Cardiac fibroblast (primary cell): ENCODE measurements around the gene EIF6.

ENCODE experiments used
- DNase-seq, 2 donors: peaks; one replicate each; pipeline versions ENCODE4 v3.0.0 to v3.0.0-alpha.2; 2010; ENCODE audit warnings: low read depth in 2 of 2
- H3K4me3 ChIP-seq, 2 donors: replicated peaks in 1 of 2; 1 replicate in 1 of 2; 2 replicates in 1 of 2; pipeline ENCODE4 v1.5.1; 2011; ENCODE audit warnings: low read depth in 2 of 2, low read length in 2 of 2, mild to moderate bottlenecking in 2 of 2, moderate library complexity in 1 of 2
- TF ChIP-seq, protein P1 (sequence below): IDR thresholded peaks from one replicate; pipeline ENCODE4 v1.5.1; 2011; ENCODE audit warnings: low read depth, mild to moderate bottlenecking, low read length, inconsistent platforms

Gene EIF6

DNA sequence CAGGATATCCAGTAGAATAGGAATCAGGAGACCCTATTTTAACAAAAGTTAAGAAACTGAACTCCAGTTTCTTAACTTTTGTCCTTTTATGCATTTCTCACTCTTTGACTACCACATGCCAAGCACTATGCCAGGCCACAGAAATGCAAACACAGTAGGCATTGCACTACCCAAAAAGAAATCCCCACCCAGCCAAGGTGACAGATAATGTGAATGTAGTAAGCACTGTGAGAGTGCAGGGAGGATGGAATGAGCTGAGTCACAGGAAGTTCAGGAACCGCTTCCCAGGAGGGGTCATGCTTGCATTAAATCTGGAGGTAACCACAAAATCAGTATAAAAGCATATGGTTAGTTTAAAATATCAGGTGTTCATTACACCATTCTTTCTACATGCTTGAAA lies 27.7 kb upstream of the EIF6 start:
- TF ChIP-seq, protein P1, sequence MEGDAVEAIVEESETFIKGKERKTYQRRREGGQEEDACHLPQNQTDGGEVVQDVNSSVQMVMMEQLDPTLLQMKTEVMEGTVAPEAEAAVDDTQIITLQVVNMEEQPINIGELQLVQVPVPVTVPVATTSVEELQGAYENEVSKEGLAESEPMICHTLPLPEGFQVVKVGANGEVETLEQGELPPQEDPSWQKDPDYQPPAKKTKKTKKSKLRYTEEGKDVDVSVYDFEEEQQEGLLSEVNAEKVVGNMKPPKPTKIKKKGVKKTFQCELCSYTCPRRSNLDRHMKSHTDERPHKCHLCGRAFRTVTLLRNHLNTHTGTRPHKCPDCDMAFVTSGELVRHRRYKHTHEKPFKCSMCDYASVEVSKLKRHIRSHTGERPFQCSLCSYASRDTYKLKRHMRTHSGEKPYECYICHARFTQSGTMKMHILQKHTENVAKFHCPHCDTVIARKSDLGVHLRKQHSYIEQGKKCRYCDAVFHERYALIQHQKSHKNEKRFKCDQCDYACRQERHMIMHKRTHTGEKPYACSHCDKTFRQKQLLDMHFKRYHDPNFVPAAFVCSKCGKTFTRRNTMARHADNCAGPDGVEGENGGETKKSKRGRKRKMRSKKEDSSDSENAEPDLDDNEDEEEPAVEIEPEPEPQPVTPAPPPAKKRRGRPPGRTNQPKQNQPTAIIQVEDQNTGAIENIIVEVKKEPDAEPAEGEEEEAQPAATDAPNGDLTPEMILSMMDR, result no peak
- DNase-seq, result peak; percentile 76 to 91
- H3K4me3 ChIP-seq, result no peak overlapping the region

DNA sequence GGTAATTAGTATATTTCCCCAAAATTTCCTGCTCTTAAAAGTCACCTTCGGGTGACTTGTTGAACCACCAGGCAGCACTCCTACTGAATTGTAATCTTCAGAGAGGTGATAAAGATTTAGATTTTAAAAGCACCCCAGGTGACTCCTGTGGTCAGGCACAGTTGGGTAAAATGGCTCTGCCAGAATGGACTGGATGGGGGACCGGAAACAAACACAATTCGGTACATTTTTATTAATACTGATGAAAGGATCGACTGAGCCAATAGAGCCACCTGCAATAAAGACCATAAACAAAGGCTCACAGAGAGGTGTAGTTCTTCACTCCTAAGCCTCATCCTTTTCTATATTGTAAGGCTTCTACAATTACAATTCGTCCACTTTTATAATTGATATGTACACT lies 27.2 kb upstream of the EIF6 start:
- no peak overlapping the region for H3K4me3 ChIP-seq
- TF ChIP-seq, protein P1, result no peak
- DNase-seq, result no peak

DNA sequence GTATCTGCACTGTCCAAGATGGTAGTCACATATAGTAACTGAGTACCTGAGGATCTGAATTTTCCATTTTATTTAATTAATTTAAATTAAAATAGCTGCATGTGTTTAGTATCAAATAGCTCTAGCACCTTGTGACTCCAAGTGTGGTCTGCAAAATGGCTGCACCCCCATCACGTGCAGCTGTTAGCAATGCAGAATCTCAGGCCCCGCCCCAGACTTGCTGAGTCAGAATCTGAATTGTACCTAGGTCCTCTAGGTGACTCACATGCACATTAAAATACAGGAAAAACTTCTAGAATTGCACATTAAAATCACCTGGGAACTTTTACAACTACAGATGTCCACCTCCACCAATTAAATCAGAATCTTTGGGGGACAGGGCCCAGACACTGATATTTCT lies 26.8 kb upstream of the EIF6 start:
- DNase-seq, result peak in 1 of 2 donors; percentile 73
- TF ChIP-seq, protein P1, result no peak
- H3K4me3 ChIP-seq, result no peak overlapping the region

DNA sequence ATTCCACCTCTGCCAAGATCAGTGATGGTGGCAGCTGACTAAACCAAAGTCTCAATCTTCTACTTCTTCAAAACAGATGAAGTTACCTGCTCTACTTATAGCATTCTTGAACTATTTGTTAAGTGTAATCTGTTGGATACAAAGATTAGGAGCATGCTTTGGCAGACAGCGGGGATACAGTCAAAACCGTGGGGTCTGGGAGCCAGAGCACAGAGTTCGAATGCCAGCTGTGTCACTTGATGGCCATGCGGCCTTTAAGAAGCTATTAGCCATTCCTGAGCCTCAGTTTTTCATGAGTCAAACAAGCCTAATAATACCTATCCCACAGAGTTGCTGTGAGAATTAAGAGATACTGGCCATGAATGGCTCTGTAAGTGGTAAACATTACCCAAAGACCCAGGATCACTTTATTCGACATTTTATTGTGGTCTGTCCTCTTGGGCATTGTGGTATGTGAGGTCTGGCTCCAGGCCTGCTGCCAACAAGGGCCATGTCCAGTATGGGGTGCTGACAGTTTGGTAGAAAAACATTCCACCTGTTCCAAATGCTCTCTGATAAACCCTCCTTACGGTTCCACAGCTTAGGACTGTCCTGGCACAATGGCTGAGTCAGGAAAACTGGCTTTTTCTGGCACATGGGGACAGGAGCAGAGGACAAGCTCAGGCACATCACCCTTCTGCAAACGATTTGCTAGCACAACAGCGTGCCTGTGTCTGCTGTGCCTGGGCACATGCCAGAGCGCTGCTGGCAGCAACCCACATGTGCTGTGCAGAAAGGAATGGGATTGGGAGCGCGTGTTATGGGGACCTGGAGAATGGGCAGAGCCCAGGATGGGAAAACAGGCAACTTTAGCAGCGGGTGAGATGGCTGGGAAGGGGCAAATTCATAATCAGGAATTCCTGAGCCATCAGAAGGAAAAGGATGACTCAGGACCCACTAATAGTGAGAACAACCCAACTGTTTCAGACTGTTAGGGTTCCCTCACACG lies 23.4 kb upstream of the EIF6 start:
- DNase-seq, result peak; percentile 72 to 82
- TF ChIP-seq, protein P1, result no peak
- no peak overlapping the region for H3K4me3 ChIP-seq

DNA sequence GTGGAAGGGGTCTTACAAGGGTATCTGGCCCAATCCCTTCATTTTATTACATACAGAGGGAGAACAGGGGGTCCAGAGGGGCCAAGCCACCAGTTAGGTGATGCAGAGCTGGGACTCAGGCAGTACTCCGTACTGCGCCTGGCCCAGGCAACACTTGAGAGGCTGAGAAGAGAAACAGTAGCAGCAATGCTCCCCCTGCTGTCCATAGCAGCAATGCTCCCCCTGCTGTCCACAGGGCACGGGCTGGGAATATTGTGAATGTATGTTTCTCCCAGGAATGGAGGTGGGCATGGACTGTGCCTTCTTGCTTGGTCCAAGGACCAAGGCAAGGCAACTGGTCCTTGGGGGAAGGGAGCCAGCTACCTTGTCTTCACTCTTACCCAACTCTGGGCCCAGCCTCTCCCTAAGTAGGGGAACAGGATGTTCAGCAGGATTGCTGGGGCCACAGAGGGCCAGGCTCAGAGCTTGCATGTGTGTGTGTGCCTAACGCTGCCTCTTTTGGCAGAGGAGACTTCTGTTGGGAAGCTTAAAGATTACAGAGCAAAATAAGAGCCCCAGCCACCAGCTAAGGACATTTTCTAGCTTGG lies 22.5 kb upstream of the EIF6 start:
- TF ChIP-seq, protein P1, result peak; percentile 94
- H3K4me3 ChIP-seq, result no peak overlapping the region
- DNase-seq, result peak; percentile 88 to 91

DNA sequence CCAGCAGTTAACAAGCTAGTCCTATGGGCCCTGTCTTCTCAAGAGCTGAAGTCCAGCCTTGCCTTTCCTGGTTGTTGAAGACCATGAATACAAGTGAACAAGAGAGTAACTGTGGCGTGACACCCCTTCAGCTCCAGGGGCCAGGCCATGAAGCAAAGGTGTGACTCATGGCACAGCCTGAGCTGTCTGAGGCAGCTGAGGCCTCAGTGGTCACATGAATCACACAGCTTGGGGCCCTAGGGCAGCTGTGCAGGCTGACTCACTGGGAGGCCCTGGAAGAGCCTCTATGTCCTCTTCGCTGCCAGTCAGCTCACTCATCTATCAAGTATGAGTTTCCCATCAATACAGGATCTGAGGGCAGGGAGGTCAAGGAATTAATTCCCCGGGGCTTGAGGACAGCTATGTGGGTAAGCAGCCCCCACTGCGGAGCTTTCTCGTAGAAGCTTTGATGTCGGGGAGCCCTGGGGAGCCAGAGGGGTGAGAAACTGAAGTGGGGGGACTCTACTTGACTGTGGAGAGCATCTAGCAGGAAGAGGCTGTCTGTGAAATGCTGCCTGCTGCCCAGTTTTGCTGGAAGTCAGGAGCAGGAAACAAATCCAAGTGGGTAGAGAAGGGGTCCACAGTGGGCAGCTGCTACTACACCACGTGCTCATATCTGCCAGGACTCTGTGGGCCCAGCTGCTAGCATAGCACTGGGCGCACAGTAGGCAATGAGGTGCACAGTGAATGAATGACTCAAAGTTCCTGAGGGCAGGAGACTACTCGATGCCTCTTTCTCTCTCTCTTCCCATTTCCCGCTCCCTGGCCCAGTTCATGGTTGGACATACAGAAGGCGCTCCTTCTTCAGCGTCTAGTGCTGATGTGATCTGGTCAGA lies 21.3 kb upstream of the EIF6 start:
- no peak overlapping the region for H3K4me3 ChIP-seq
- TF ChIP-seq, protein P1, result no peak
- DNase-seq, result peak; percentile 95 to 99
